SU-DHL-6 (cell line): ENCODE results near the gene LRP3.

Experiments
- EZH2phosphoT487 ChIP-seq: fragments of 200-600 bp; sonication (generic), shearing (Covaris generic); conservative IDR thresholded peaks from 2 replicates; pipeline ENCODE4 v1.6.1; 2018; ENCODE audit warnings: mild to moderate bottlenecking, antibody characterized with exemption, low read length, moderate library complexity, mixed read lengths
- TF ChIP-seq, protein P1 (sequence below): fragments of 200-600 bp; sonication (generic); IDR thresholded peaks from one replicate; pipeline ENCODE4 v1.5.1; 2017; ENCODE audit warnings: antibody characterized with exemption, mild to moderate bottlenecking, low read length, moderate library complexity; ENCODE audit not compliant: insufficient read depth, poor library complexity, severe bottlenecking

DNA sequence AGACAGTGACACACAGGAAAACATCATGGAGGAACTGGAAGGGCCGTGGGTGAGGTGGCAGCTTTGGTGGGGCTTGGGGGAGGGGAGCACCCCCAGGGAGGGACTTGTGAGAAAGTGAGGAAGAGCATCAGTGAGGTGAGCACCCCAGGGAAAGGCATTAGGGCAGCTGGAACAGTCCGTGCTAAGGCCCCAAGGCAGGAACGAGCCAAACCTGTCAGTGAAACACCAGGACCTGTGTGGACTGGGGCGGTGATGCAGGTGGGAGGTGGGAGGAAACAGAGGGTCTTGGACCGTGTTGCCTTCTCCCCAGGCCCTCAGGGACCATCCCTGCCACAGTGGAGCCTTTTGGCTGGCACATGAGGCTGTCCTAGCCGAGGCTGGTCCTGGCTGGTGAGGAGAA, 48.8 kb downstream of the LRP3 start:
- TF ChIP-seq, protein P1, sequence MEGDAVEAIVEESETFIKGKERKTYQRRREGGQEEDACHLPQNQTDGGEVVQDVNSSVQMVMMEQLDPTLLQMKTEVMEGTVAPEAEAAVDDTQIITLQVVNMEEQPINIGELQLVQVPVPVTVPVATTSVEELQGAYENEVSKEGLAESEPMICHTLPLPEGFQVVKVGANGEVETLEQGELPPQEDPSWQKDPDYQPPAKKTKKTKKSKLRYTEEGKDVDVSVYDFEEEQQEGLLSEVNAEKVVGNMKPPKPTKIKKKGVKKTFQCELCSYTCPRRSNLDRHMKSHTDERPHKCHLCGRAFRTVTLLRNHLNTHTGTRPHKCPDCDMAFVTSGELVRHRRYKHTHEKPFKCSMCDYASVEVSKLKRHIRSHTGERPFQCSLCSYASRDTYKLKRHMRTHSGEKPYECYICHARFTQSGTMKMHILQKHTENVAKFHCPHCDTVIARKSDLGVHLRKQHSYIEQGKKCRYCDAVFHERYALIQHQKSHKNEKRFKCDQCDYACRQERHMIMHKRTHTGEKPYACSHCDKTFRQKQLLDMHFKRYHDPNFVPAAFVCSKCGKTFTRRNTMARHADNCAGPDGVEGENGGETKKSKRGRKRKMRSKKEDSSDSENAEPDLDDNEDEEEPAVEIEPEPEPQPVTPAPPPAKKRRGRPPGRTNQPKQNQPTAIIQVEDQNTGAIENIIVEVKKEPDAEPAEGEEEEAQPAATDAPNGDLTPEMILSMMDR: no peak
- TF ChIP-seq EZH2phosphoT487: no peak
